T follicular helper cell (primary cell): ENCODE results near the gene GAPVD1.
A peak's percentile ranks its signal among the peaks of the same experiment; 100 is the strongest.
"Not testable (repeated sequence)": the region's sequence is repeated elsewhere in the genome, so short reads cannot be mapped to it uniquely, and the experiment has no call there.

Experiments used
- DNase-seq: peaks from one replicate; pipeline ENCODE4 v3.0.0-alpha.2; 2020; ENCODE audit warnings: low read depth
- total RNA-seq, 2 experiments: gene quantifications; one replicate each; lab custom pipeline; 2026; lab: John Stamatoyannopoulos, UW

Gene GAPVD1
- 133 to 159 reads per million in 2 experiments for total RNA-seq

- DNase-seq = peak; percentile 80
These were observed at the start of gene GAPVD1 for GRCh38 chr9:125261501-125262293. Gene GAPVD1 (plus strand): TSS chr9:125261826. CDS start chr9:125298922, 37,096 bp downstream.

GRCh38 chr9:125214186-125214585 is 47.4 kb upstream of the GAPVD1 start:
- no peak for DNase-seq

- DNase-seq = no peak
These were observed 43.0 kb upstream of the GAPVD1 start for GRCh38 chr9:125218621-125219020.

GRCh38 chr9:125224858-125225257 is 36.8 kb upstream of the GAPVD1 start:
- not testable (repeated sequence) for DNase-seq

- DNase-seq = no peak
These were observed 33.9 kb upstream of the GAPVD1 start for GRCh38 chr9:125227761-125228160.

GRCh38 chr9:125233678-125234077 is 27.9 kb upstream of the GAPVD1 start:
- no peak for DNase-seq

GRCh38 chr9:125234099-125234498 is 27.5 kb upstream of the GAPVD1 start:
- DNase-seq = not testable (repeated sequence)

GRCh38 chr9:125235804-125236519 is 25.7 kb upstream of the GAPVD1 start:
- no peak for DNase-seq

GRCh38 chr9:125236520-125237159 is 25.0 kb upstream of the GAPVD1 start:
- DNase-seq = not testable (repeated sequence)

GRCh38 chr9:125238127-125238914 is 23.3 kb upstream of the GAPVD1 start:
- DNase-seq = no peak

- DNase-seq = no peak
These were observed 22.6 kb upstream of the GAPVD1 start for GRCh38 chr9:125238915-125239446.

- DNase-seq = no peak
These were observed 21.7 kb upstream of the GAPVD1 start for GRCh38 chr9:125239631-125240597.

GRCh38 chr9:125240649-125240999 is 21.0 kb upstream of the GAPVD1 start:
- no peak for DNase-seq

- DNase-seq = peak; percentile 99
These were observed 20.4 kb upstream of the GAPVD1 start, which contains the start of gene HSPA5 for GRCh38 chr9:125241000-125241862. Gene HSPA5 (minus strand): TSS chr9:125241343. CDS start chr9:125241126, 217 bp downstream.

- DNase-seq = no peak
These were observed 19.5 kb upstream of the GAPVD1 start for GRCh38 chr9:125241863-125242739.

- no peak for DNase-seq
These were observed 17.8 kb upstream of the GAPVD1 start for GRCh38 chr9:125243792-125244260.

- DNase-seq = no peak
These were observed 15.4 kb upstream of the GAPVD1 start for GRCh38 chr9:125246261-125246667.

- DNase-seq = no peak
These were observed 7.4 kb upstream of the GAPVD1 start for GRCh38 chr9:125254231-125254630.
